Nephron progenitor cell (in vitro differentiated cells): Measurements from ENCODE around the gene FOXC1.
A peak's percentile ranks its signal among the peaks of the same experiment; 100 is the strongest.

Experiments
- DNase-seq: peaks from one replicate; pipeline ENCODE4 v3.0.0; 2021
- H3K27ac Mint-ChIP-seq: 2 replicates; pipeline ENCODE4 v1.8.0; 2021; ENCODE audit warnings: mild to moderate bottlenecking, moderate library complexity, mixed read lengths
- H3K27me3 Mint-ChIP-seq: 2 replicates; pipeline ENCODE4 v1.8.0; 2021; ENCODE audit warnings: mild to moderate bottlenecking, low read depth, mixed read lengths; ENCODE audit not compliant: poor library complexity
- H3K36me3 Mint-ChIP-seq: 2 replicates; pipeline ENCODE4 v1.8.0; 2021; ENCODE audit warnings: low read depth, mixed read lengths
- H3K4me1 Mint-ChIP-seq: 2 replicates; pipeline ENCODE4 v1.8.0; 2021; ENCODE audit warnings: mixed read lengths
- H3K4me3 Mint-ChIP-seq: 2 replicates; pipeline ENCODE4 v1.8.0; 2021; ENCODE audit warnings: mild to moderate bottlenecking, moderate library complexity, mixed read lengths
- H3K9me3 Mint-ChIP-seq: 2 replicates; pipeline ENCODE4 v1.8.0; 2021; ENCODE audit warnings: mild to moderate bottlenecking, moderate library complexity, mixed read lengths
- TF ChIP-seq, protein P1 (sequence below): fragments of 200-600 bp; sonication (generic); IDR thresholded peaks from 2 replicates; pipeline ENCODE4 v1.5.0; 2021; ENCODE audit warnings: antibody characterized with exemption

The FOXC1 gene

DNA sequence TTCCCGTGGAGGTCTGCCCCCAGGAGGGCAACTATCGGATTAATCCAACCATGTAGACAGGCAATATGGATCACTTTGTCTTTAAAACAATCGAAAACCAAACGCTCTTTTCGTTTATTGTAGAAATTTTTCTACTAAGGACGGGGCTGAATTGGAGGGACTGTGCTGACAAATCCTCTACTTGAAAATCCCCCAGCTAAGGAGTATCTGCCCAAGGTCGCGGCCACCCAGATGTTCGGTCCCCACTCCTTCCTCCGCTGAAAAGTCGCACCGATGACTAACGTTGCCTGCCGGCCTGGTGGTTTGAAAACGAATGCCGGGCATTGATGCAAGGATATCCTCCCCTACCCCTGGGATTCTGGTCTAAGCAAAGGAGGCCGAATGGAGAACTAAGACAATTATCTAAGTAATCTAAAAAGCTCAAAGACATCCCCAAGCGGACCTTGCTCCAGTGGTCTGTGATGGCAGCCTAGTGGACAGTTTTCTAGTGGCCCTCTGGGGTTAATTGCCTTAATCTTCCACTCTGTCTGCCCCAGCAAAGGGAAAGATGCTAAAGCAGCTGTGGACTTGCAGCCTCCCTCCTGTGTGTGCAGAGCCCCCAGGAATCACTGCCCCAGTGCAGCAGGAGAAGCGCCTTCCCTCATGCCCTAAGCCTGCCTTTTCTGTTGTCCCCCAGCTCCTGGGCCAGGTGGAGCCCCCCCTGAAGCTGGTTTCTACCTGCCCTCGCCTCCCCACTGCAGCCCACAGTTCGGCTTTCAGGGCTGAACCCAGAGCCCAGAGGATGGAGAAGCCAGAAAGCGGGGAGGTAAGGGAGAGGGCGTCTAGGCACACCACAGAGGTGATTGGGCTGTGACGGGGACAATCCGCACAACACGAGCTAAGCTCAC, 3.6 kb upstream of the FOXC1 start:
- Mint-ChIP-seq H3K27me3 (peaks cover 60% of the 10 kb centered on the region), H3K4me1 (peaks cover 47% of the 10 kb centered on the region), H3K4me3 (peak overlapping the region; percentile 93), H3K36me3 (no peaks in the 10 kb centered on the region), H3K9me3 (no peaks in the 10 kb centered on the region), H3K27ac (no peak overlapping the region)
- TF ChIP-seq, protein P1, sequence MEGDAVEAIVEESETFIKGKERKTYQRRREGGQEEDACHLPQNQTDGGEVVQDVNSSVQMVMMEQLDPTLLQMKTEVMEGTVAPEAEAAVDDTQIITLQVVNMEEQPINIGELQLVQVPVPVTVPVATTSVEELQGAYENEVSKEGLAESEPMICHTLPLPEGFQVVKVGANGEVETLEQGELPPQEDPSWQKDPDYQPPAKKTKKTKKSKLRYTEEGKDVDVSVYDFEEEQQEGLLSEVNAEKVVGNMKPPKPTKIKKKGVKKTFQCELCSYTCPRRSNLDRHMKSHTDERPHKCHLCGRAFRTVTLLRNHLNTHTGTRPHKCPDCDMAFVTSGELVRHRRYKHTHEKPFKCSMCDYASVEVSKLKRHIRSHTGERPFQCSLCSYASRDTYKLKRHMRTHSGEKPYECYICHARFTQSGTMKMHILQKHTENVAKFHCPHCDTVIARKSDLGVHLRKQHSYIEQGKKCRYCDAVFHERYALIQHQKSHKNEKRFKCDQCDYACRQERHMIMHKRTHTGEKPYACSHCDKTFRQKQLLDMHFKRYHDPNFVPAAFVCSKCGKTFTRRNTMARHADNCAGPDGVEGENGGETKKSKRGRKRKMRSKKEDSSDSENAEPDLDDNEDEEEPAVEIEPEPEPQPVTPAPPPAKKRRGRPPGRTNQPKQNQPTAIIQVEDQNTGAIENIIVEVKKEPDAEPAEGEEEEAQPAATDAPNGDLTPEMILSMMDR = no peak
- DNase-seq = no peak

DNA sequence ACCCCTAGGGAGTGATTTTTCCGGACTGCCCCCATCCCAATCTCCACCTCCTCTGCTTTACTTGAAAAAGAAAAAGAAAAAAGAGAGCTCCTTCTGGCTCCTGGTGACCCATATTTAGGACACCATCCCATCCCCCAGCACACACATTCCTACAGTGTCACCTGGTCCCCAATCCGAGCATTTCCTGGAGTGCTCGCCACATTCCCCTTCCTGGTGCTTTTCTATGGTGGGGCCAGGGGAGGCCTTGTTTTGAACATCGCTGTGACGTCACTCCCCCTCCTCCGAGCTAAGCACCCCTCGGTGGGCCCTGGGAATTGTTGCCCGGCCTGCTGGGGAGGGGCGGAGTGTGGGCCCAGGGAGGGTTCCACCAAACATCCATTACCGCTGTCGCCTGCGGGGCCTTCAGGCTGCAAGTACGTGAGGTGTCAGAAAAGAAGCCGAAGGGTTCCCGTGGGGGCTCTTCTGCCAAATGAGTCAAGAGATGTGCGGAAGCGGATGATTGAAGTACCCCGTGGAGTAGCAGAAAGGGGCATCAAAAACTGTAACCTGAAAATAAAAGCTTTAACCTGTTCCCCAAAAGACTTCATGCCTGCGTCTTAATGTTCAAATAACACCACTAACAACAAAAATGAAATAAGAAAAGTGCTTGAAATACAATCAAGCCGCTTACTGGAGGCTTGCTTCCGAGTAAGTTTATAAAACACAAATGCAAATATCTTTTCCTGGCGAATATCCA, 2.8 kb upstream of the FOXC1 start:
- Mint-ChIP-seq H3K4me1 (peaks cover 47% of the 10 kb centered on the region), H3K36me3 (peaks cover 3% of the 10 kb centered on the region), H3K27me3 (peaks cover 63% of the 10 kb centered on the region), H3K4me3 (peak overlapping the region; percentile 93), H3K9me3 (no peaks in the 10 kb centered on the region), H3K27ac (peak overlapping the region; percentile 6)
- peak; percentile 64 for DNase-seq
- TF ChIP-seq, protein P1 = no peak

DNA sequence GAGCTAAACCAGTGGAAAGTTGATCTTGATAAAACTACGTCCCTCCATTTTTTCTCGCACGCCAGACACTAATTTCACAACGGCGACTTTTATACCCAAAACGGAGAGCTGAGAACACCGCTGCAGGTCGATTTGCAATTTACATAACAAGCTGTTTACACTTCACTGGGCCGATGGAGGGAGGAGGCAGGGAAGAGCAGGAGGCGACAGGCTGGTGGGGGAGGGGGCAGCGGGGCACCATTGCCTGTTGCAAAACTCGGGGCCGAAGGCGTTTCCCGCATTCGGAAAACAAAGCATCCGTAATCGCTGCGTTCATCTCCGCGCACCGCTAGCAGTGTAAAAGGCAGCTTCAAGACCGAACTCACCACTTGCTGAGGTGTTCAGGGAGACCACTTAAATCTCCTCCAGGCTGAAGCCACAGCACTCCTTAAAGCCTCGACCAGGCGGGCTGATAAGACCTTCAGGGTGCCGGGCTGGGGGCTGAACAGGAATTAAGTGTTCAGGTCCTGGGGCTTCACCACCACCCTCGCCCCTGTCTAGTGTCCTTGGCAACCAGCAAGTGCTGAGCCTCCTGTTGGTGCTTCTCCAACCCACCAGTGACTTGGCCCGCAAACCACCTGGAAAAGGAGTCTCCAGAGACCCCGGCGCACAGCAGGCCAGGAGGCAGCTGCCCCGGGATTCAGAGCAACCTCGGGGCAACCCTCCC, 2.0 kb upstream of the FOXC1 start:
- peaks cover 54% of the 10 kb centered on the region for H3K4me1 Mint-ChIP-seq
- peak overlapping the region; percentile 95 for H3K27ac Mint-ChIP-seq
- H3K9me3 Mint-ChIP-seq = no peaks in the 10 kb centered on the region
- peaks cover 68% of the 10 kb centered on the region for H3K27me3 Mint-ChIP-seq
- peak overlapping the region; percentile 93 for H3K4me3 Mint-ChIP-seq
- TF ChIP-seq, protein P1 = no peak
- DNase-seq = peak; percentile 68
- peaks cover 10% of the 10 kb centered on the region for H3K36me3 Mint-ChIP-seq

DNA sequence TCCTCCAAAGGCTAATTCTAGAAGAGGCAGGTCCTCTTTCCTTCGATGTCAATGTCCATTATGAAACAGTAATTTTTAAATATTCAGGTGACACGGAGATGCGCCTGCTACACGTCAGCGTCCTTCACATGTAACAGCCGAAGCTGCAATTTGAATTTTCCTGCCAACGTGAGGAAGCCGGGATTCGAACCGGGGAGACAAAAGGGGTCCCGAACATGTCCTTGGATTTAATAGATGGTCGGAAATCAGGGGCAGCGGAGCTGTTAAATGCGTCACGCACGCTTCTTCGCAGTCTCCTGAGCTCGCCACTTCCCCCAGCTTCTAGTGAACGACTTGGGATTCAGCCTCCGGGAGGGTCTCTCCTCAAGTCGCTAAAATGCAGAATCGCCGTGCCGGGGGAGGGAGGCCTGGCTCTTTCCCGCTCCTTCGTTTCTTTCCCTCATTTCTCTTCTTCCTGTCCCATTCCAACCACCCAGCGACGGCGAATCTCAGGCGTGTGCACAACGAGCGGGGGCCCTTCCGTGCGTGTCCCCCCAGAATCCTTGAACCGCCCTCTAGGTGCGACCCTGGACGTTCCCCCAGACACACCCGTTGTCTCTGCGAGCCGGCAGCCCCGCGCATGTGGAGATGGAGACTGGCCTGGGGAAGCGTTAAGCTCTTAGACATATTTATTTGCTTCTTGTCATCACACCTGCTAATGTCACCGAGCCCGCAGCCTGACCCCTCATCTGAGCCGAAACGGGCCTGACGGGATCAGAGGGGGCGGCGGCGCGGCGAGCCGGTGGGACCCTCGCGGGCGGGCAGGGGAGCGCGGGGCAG, 1.3 kb upstream of the FOXC1 start:
- peak overlapping the region; percentile 95 for H3K27ac Mint-ChIP-seq
- H3K27me3 Mint-ChIP-seq = peaks cover 69% of the 10 kb centered on the region
- TF ChIP-seq, protein P1 = no peak
- peaks cover 14% of the 10 kb centered on the region for H3K36me3 Mint-ChIP-seq
- H3K9me3 Mint-ChIP-seq = no peaks in the 10 kb centered on the region
- peak overlapping the region; percentile 93 for H3K4me3 Mint-ChIP-seq
- H3K4me1 Mint-ChIP-seq = peaks cover 58% of the 10 kb centered on the region
- peak; percentile 52 for DNase-seq

DNA sequence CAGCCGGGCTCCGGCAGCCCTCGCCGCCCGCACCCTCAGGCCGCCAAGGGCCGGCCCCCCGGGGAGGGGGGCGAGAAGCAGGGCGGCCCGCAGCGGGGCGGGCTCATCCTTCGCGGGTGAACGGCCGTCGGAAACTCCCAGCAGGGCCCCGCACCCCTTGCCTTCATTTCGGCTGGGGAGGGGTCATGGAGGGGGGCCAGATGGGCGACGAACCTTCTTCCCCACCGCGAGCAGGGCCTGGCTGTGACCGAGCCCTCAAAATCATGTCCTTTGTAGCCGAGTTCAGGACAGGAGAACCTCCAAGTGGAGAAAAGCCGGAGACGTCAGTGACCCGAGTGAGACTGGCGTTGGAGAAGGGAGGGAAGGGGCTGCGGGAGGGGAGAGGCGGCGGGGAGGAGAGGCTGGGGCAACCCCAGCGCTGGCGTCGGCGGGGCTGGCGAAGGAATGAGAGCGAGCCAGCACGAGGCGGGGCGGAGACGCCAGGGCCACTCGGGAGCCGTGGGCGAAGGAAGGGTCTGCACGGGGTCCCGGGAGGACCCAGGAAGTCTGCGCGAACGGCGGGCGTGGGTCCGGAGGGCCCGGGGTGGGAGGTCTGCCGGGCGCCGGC, 571 bp upstream of the FOXC1 start:
- Mint-ChIP-seq H3K9me3 (no peaks in the 10 kb centered on the region), H3K27me3 (peaks cover 64% of the 10 kb centered on the region), H3K27ac (no peak overlapping the region), H3K4me1 (peaks cover 54% of the 10 kb centered on the region), H3K4me3 (peak overlapping the region; percentile 93), H3K36me3 (peaks cover 14% of the 10 kb centered on the region)
- peak; percentile 63 for DNase-seq
- TF ChIP-seq, protein P1 = no peak
